GM20000 (cell line): ENCODE results near the gene GFM2.

Experiments
- DNase-seq: peaks from one replicate; pipeline ENCODE4 v3.0.0; 2012; ENCODE audit warnings: low spot score
- CTCF ChIP-seq: IDR thresholded peaks from 2 replicates; pipeline ENCODE4 v1.5.1; 2012; ENCODE audit warnings: mild to moderate bottlenecking, control low read depth; ENCODE audit errors: extremely low read depth, missing control alignments

Gene GFM2

GRCh38 chr5:74786851-74787250 is 19.9 kb upstream of the GFM2 start:
- TF ChIP-seq CTCF = no peak
- DNase-seq = no peak

- TF ChIP-seq CTCF = no peak
- DNase-seq = no peak
These were observed 11.7 kb upstream of the GFM2 start for GRCh38 chr5:74778609-74779008.

GRCh38 chr5:74772359-74772758 is 5.4 kb upstream of the GFM2 start:
- no peak for TF ChIP-seq CTCF
- DNase-seq = no peak

- TF ChIP-seq CTCF = no peak
- peak; percentile 9 for DNase-seq
These were observed 629 bp upstream of the GFM2 start for GRCh38 chr5:74767579-74767913.

GRCh38 chr5:74766418-74766848 is 484 bp downstream of the GFM2 start:
- DNase-seq = peak; percentile 41
- no peak for TF ChIP-seq CTCF

GRCh38 chr5:74765929-74766328 is 988 bp downstream of the GFM2 start:
- TF ChIP-seq CTCF = no peak
- no peak for DNase-seq

GRCh38 chr5:74765201-74765600 is 1.7 kb downstream of the GFM2 start:
- no peak for DNase-seq
- TF ChIP-seq CTCF = no peak
